ENCODE results near the gene FEM1A.
"Not testable (repeated sequence)": the region's sequence is repeated elsewhere in the genome, so short reads cannot be mapped to it uniquely, and the experiment has no call there.

Gene FEM1A

GRCh38 chr19:4791183-4792018 lies at the start of gene FEM1A:
FEM1A (plus strand) TSS chr19:4791734; CDS start chr19:4791855, 121 bp downstream.
- peak; percentile 100 for DNase-seq (ENCODE audit: low spot score)

- no peak for DNase-seq (ENCODE audit: low spot score)
Measured at GRCh38 chr19:4742723-4743646, 48.5 kb upstream of the FEM1A start.

DNA sequence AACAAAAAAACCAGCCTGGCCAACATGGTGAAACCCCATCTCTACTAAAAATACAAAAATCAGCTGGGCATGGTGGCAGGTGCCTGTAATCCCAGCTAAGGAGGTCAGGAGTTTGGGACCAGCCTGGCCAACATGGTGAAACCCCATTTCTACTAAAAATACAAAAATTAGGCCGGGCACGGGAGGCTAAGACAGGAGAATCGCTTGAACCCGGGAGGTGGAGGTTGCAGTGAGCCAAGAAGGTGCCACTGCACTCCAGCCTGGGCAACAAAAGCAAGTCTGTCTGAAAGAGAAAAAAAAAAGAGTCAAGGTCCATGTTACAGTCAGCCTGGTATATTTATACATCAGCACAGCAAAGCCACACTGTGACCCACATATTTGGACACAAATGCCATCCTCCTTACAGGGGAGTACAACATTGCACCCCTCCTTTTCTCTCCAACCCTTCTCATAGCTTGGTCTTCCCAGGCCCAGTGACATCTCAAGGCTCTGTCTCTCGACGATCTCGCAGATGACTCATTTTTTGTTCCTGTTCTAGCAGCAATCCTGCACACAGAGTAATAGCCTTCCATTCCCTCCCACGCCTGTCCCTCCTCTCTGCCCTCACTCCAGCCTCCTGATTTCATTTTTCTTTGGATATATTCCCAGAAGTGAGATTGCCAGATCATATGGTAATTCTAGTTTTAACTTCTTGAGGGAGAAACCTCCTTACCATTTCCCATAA lies 46.9 kb upstream of the FEM1A start:
- DNase-seq (ENCODE audit: low spot score), result no peak

DNA sequence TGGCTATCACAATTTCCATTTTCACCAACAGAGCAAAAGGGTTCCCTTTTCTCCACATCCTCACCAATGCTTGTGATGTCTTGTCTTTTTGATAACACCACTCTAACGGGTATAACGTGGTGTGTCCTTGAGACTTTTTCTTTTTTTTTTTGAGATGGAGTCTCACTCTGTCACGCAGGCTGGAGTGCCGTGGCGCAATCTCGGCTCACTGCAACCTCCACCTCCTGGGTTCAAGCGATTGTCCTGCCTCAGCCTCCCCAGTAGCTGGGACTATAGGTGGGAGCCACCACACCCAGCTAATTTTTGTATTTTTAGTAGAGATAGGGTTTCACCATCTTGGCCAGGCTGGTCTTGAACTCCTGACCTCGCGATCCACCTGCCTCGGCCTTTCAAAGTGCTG lies 46.4 kb upstream of the FEM1A start:
- not testable (repeated sequence) for DNase-seq (ENCODE audit: low spot score)

GRCh38 chr19:4745986-4746385 lies 45.5 kb upstream of the FEM1A start:
- DNase-seq (ENCODE audit: low spot score), result no peak

DNA sequence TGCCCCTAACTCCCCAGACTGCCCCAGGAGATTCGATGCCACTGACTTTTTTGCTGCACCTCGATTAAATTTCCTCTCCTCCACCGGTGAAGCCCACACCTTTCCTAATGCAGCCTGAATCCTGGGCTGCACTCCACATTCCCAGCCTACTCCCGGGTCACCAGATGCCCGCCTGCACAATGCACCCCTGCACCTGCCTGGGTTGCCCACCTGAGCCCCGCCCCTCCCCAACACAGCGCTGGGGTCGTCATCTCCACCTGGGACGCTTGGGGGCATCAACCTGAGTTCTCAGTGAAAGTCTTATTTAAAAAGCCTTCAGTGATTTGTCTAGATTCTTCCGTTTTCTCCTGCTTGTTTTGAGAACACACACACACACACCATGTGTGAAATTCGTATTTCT lies 43.3 kb upstream of the FEM1A start:
- no peak for DNase-seq (ENCODE audit: low spot score)

GRCh38 chr19:4748589-4748988 lies 42.9 kb upstream of the FEM1A start:
- no peak for DNase-seq (ENCODE audit: low spot score)

DNA sequence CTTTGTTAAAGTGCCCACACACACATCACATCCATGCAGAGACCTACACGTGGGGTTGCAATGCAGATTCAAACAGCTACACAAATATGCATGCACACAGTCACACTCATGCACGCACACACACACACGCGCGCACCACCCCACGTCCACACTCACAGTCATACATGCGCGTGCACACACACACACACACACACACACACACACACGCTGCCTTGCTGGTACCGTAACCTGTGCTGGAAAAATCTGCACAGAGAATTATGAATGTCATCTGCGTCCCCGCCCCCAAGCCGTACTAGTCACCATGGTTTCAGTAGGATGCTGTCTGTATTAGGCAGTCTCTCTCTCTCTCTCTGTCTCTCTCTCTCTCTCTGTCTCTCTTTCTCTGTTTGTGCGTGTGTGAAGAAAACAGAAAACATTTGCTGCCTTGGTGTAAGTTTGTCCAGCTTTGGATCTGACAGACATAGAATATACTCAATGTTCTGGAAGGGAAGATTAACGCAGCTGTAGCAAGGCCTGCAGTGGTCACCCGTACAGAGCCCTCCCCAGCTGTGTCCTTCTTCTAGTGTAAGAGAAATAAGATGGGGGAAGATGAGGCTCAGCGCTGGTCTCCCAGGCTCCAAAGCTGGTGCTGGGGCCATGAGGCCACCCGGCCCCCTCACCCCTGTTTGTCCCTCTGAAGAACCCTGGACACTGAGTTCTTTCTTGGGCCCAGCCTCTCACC lies 41.5 kb upstream of the FEM1A start:
- DNase-seq (ENCODE audit: low spot score), result no peak

DNA sequence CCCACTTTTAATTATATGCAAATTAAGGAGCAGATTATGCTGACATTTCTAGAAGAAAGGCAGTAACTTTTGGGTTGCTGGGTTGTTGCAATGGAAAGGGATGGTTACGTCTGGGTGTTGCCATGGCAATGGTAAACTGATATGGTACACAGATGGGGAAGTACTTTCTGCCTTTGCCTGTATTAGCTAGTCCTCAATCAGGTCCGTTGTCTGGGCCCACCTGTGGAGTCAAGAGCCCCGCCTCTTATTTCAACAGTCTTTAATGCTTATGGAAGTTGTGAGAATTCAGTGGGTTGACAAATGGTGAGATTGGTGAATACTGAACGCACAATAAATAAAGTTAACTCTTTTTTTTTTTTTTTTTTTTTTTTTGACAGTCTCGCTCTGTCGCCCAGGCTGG lies 37.3 kb upstream of the FEM1A start:
- DNase-seq (ENCODE audit: low spot score), result no peak

DNA sequence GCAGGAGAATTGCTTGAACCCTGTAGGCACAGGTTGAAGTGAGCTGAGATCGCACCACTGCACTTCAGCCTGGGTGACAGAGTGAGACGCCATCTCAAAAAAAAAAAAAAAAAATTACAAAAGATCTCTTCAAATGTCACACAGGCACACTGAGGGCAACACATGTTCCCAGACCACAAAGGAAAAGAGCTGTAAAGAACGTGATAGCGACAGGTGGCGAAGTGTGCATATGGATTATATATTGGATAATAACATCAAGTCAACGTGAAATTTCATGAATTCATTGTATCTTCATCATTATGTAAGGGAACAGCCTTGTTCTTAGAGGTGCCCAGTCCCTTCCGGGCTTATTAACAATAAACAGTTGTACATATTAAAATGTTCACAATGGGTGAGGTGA lies 36.1 kb upstream of the FEM1A start:
- DNase-seq (ENCODE audit: low spot score), result no peak

DNA sequence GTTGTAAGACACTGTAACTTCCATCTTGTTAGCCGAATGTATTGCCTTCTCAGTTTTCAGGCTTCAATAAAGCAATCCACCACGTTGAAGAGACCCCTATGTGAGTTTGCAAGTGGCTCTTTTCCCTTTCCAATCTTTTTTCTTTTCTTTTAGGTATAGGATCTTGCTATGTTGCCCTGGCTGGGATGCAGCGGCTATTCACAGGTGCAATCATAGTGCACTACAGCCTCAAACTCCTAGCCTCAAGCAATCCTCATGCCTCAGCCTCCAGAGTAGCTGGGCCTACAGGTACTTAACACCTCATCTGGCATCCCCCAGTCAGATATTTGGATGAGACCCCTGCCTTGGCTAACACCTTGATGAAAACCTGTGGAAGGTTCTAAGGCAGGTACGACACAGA lies 33.5 kb upstream of the FEM1A start:
- DNase-seq (ENCODE audit: low spot score), result no peak

DNA sequence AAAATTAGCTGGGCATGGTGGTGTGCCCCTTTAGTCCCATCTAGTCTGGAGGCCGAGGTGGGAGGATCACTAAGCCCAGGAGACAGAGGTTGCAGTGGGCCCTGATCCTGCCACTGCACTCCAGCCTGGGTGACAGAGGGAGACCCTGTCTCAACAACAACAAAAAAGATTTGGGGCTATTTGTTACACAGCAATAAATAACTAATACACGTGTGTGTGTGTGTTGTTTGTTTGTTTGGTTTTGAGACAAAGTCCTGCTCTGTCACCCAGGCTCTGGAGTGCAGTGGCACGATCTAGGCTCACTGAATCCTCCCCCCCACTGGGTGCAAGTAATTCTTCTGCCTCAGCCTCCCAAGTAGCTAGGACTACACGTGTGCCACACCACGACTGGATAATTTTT lies 32.9 kb upstream of the FEM1A start:
- no peak for DNase-seq (ENCODE audit: low spot score)

GRCh38 chr19:4759388-4760284 lies 31.9 kb upstream of the FEM1A start:
- DNase-seq (ENCODE audit: low spot score), result peak; percentile 83

GRCh38 chr19:4760285-4760650 lies 31.3 kb upstream of the FEM1A start:
- no peak for DNase-seq (ENCODE audit: low spot score)

DNA sequence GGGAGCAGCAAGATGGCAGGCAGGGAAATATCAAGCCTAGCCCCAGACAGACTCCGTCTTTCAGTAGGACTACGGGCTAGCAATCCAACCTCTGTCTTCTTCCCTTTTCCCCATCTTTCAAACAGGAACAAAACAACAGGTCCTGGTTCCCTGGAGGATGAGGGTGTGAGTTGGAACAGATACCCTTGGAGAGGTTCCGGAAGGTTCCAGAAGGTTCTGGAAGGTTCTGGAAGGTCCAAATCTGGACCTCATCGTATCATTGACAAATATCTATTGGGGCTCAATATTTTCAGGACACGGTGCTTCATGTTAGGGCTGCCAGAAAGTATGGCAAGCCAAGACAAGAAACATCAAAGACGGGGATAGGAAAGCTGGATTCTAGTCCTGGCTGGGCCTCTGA lies 28.5 kb upstream of the FEM1A start:
- no peak for DNase-seq (ENCODE audit: low spot score)

- DNase-seq (ENCODE audit: low spot score), result no peak
Measured at GRCh38 chr19:4764393-4764660, 27.2 kb upstream of the FEM1A start.

GRCh38 chr19:4768934-4769777 lies 22.4 kb upstream of the FEM1A start:
- peak; percentile 61 for DNase-seq (ENCODE audit: low spot score)

GRCh38 chr19:4772566-4772965 lies 19.0 kb upstream of the FEM1A start:
- DNase-seq (ENCODE audit: low spot score), result no peak

GRCh38 chr19:4773047-4773640 lies 18.4 kb upstream of the FEM1A start:
- DNase-seq (ENCODE audit: low spot score), result no peak

GRCh38 chr19:4774136-4774535 lies 17.4 kb upstream of the FEM1A start:
- no peak for DNase-seq (ENCODE audit: low spot score)

Data from pons (tissue), 1 donor.